Measurements from ENCODE around the gene TMEM92. TPM values are rescaled to one million over a fixed set of nuclear protein-coding genes. Genes with fewer than 3 reads are reported as not detected.

The TMEM92 gene
- total RNA-seq, 2 experiments from 2014 or later, result not detected

DNA sequence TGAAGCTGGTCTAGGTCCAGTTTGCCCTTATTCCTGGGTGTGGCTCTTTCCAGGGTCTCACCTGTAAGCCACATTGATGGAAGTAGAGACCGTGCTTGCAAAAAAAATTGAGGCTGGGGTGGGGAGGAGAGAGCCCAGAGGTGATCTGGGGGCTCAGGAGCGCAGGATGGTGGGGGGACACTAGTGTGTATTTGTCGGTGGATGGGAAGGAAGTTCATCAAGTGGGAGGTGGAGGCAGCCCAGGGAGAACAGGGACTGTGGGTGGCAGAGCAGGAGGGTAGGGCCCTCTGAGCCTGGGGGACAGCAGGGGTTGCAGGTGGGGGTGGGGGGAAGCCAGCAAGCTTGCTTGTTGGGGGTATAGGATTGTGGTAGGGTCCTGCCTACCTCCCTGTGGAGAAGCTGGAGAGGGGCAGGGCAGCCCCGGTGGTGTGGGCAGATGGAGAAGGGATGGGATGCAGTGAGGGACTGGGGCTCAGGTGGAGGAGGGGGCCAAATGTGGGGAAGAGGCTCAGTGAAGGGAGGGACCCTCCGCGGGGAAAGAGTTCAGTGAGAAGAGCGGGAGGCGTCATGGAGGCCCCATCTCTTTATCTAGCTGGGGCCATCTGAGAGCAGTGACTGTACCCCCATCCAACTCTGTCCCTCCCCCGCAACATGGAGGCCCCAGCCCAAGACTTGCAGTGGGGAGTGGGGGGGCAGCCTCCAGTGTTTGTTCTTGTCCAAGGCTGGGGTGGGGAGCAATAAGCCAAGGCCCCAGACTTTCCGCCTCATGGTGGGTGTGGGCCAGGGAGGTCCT, 17.2 kb upstream of the TMEM92 start:
- no peaks in the 10 kb centered on the region for H3K9me3 ChIP-seq (ENCODE audit: low read length)
- no peak for DNase-seq (ENCODE audit: low spot score)
- ChIA-PET CTCF (ENCODE audit: unreplicated experiment) (no interaction called here), POLR2A (interaction anchor here (0.7 kb wide), 1 partner anchor 16 kb away, joined by 3 read pairs; no protein-coding TSS in a partner anchor)
- no peaks in the 10 kb centered on the region for H4K20me1 ChIP-seq (ENCODE audit: insufficient read depth, low read length)
- H3K4me2 ChIP-seq (ENCODE audit: low read length), result no peak overlapping the region
- no peak overlapping the region for H3K27ac ChIP-seq (ENCODE audit: low read depth, low read length, poor library complexity, severe bottlenecking)
- BruUV-seq (replicated peaks), result no TSS peak
- H3K9me2 ChIP-seq (ENCODE audit: insufficient read depth, low read length), result no peaks in the 10 kb centered on the region
- no peaks in the 10 kb centered on the region for H3K79me2 ChIP-seq (ENCODE audit: insufficient read depth, low read depth, low read length)
- H3K4me1 ChIP-seq (ENCODE audit: insufficient read depth, low read length, poor library complexity, severe bottlenecking), result no peaks in the 10 kb centered on the region
- H3K36me3 ChIP-seq (ENCODE audit: insufficient read depth, low read length), result no peaks in the 10 kb centered on the region
- intact Hi-C loops (cut with micrococcal nuclease; ENCODE audit: unreplicated experiment), result no loop called here
- H3K4me3 ChIP-seq (ENCODE audit: low read depth, low read length, poor library complexity, severe bottlenecking), result no peak overlapping the region
- TF ChIP-seq EZH2phosphoT487 (IDR thresholded peaks at IDR 0.05; ENCODE audit: borderline replicate concordance, low read depth, low read length), result no peak
- TF ChIP-seq, protein P1, sequence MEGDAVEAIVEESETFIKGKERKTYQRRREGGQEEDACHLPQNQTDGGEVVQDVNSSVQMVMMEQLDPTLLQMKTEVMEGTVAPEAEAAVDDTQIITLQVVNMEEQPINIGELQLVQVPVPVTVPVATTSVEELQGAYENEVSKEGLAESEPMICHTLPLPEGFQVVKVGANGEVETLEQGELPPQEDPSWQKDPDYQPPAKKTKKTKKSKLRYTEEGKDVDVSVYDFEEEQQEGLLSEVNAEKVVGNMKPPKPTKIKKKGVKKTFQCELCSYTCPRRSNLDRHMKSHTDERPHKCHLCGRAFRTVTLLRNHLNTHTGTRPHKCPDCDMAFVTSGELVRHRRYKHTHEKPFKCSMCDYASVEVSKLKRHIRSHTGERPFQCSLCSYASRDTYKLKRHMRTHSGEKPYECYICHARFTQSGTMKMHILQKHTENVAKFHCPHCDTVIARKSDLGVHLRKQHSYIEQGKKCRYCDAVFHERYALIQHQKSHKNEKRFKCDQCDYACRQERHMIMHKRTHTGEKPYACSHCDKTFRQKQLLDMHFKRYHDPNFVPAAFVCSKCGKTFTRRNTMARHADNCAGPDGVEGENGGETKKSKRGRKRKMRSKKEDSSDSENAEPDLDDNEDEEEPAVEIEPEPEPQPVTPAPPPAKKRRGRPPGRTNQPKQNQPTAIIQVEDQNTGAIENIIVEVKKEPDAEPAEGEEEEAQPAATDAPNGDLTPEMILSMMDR (conservative IDR thresholded peaks at IDR 0.05; ENCODE audit: low read length), result no peak
- no peak overlapping the region for H2AFZ ChIP-seq (ENCODE audit: low read length)

DNA sequence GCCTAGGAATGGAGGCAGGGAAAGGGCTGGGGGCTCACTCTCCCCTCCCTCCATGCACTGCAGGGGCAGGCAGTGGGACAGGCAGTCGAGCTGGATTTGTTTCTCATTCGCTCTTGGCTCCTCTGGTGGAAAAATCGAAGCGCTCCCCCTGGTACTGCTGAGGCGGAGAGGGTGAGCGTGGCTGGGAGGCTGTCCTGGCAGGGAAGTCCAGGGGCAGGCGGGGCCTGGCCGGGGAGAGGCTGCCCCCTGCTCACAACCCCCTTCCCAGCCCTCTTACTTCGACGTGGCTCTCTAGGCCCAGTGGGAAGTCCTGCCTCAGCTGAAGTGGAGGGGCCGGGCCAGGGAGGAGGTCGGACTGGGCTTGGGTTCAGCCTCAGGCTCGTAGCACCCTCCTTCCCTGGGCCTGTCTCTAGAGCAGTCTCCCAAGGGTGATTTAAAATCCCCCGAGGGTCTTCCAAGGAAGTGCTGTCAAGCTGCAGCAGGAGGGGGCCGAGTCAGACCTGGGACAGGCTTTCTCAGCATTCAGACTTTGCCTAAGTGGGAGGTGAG, 16.5 kb upstream of the TMEM92 start:
- Histone ChIP-seq H3K4me2 (ENCODE audit: low read length) (no peak overlapping the region), H3K9me3 (ENCODE audit: low read length) (no peaks in the 10 kb centered on the region), H3K79me2 (ENCODE audit: insufficient read depth, low read depth, low read length) (no peaks in the 10 kb centered on the region), H3K4me3 (ENCODE audit: low read depth, low read length, poor library complexity, severe bottlenecking) (no peak overlapping the region), H3K36me3 (ENCODE audit: insufficient read depth, low read length) (no peaks in the 10 kb centered on the region), H3K9me2 (ENCODE audit: insufficient read depth, low read length) (no peaks in the 10 kb centered on the region), H4K20me1 (ENCODE audit: insufficient read depth, low read length) (no peaks in the 10 kb centered on the region), H3K4me1 (ENCODE audit: insufficient read depth, low read length, poor library complexity, severe bottlenecking) (no peaks in the 10 kb centered on the region), H2AFZ (ENCODE audit: low read length) (no peak overlapping the region), H3K27ac (ENCODE audit: low read depth, low read length, poor library complexity, severe bottlenecking) (no peak overlapping the region)
- no peak for TF ChIP-seq EZH2phosphoT487 (IDR thresholded peaks at IDR 0.05; ENCODE audit: borderline replicate concordance, low read depth, low read length)
- TF ChIP-seq, protein P1 (conservative IDR thresholded peaks at IDR 0.05; ENCODE audit: low read length), result no peak
- CTCF ChIA-PET (ENCODE audit: unreplicated experiment), result no interaction called here
- DNase-seq (ENCODE audit: low spot score), result no peak
- intact Hi-C loops (cut with micrococcal nuclease; ENCODE audit: unreplicated experiment), result no loop called here
- BruUV-seq (replicated peaks), result no TSS peak
- POLR2A ChIA-PET, result no interaction called here

All from OCI-LY7 (cell line).